NCI-H1092 (cell line): Measurements from ENCODE around the gene SIGLEC14.
"Not testable (repeated sequence)": the region's sequence is repeated elsewhere in the genome, so short reads cannot be mapped to it uniquely, and the experiment has no call there.

Experiments used
- DNase-seq: peaks from one replicate; lab custom pipeline; 2025; lab: John Stamatoyannopoulos, UW

The SIGLEC14 gene

DNA sequence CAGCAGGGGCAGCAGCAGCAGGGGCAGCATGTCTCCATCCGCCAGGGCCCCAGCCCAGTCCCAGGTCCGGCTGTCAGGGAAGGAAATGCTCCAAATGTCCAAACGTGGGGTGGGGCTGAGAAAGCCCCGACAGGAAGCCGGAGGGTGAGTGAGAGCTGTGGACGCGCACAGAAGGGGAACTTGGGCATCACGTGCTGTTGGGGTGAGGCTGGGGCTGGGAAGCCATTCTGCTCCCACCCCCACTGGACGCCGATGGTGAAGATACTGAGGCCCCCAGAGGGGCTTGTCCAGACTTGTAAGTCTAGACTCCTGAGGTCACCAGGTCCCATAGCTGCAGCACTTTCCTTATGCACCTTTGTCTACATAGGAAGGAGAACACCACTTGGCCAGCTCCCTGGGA lies at the start of gene SIGLEC14:
Gene SIGLEC14 (minus strand): TSS at position 96 of the 400 bp plus-strand sequence. CDS start 66 bp downstream, at position 30.
- DNase-seq = not testable (repeated sequence)

DNA sequence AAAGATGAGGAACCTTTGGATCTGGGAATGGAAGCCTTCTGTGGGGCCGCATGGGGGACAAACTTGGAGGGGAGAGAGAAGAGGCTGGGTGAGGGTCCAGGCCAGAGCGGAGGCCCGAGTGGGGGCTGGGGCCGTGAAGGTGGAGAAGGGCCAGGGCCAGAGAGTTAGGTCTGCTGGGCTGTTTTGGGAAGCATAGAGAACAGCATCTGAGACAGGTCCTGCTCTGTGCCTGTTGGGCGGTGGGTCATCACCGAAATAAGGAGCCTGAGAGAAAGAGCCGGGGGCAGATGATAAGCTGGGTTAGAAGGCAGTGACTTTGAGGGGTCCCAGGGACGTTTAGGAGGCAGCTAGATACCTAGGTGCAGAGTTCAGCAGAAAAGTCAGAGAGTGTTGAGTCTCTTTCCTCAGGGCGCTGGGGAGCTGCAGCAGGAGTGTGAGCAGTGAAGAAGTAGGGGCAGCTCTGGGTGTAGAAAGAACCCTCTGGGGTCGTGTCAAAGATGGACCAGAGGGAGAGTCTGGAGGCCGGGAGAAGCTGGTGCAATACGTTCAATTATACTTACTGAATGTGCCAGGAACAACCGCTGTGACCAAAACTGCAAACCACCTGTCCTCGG lies 49.2 kb upstream of the SIGLEC14 start:
- DNase-seq = no peak

DNA sequence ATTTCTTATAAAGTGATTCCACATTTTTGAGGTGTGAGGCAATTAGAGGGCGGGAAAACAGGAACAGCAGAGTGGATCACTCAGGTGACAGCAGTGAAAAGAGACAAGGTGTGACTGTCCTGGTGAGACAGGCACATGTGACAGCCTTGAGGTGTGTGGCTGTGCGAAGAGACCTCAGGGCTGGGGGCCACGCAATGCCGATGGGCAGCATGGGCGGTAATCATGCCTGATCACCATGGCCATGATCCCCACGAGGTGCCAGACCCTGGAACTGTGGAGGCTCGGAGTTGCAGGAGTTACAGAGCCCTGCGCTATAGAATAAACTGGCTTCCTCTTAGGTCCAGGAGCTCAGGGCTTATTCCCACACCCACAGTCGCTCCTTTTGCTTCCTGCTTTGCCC lies 48.5 kb upstream of the SIGLEC14 start:
- DNase-seq = no peak

DNA sequence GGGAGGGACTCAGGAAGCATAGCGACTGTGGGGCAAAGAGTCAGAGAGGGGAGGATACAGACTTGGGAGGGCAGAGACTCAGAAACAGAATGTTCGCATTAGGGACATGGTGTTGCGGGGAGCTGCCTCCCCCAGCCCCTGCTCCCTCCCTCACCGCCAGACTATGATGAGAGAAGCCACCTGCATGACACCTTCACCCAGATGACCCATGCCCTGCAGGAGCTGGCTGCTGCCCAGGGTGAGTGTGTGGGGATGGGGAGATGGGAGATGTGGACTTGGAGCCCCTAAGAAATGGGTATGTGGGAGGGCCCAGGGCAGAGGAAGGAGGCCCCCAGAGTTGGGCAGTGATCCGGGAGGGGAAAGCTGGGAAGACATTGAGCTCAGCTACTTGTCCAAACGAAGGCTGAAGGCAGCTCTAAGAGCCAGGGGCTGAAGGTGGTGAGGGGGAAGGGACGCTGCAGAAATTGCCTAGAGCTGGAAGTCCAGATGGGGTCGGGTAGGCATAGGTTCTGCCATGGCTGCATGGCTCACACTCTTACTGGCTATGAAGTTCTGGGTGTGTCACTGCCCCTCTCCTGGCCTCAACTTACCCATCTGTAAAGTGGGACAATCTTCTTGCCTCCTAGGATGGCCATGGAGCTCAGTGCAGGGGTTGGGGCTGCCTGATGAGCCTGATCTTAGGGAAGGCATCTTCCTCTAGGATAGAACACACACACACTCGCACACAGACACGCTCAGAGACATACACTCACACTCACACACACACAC lies 47.9 kb upstream of the SIGLEC14 start:
- DNase-seq = no peak

- DNase-seq = no peak
These were observed 47.2 kb upstream of the SIGLEC14 start for GRCh38 chr19:51693819-51694218.

- DNase-seq = no peak
These were observed 46.6 kb upstream of the SIGLEC14 start, which contains the start of gene SPACA6 for GRCh38 chr19:51693260-51693659. TSS of gene SPACA6 (plus strand) at chr19:51693330. CDS start at chr19:51693527, 197 bp downstream.

GRCh38 chr19:51692468-51692867 lies 45.8 kb upstream of the SIGLEC14 start:
- DNase-seq = no peak

- DNase-seq = no peak
These were observed 45.2 kb upstream of the SIGLEC14 start for GRCh38 chr19:51691584-51692428.

GRCh38 chr19:51691074-51691583 lies 44.5 kb upstream of the SIGLEC14 start:
- DNase-seq = no peak

GRCh38 chr19:51690454-51691073 lies 43.9 kb upstream of the SIGLEC14 start:
- DNase-seq = peak; percentile 54

- DNase-seq = no peak
These were observed 43.3 kb upstream of the SIGLEC14 start for GRCh38 chr19:51689751-51690453.

DNA sequence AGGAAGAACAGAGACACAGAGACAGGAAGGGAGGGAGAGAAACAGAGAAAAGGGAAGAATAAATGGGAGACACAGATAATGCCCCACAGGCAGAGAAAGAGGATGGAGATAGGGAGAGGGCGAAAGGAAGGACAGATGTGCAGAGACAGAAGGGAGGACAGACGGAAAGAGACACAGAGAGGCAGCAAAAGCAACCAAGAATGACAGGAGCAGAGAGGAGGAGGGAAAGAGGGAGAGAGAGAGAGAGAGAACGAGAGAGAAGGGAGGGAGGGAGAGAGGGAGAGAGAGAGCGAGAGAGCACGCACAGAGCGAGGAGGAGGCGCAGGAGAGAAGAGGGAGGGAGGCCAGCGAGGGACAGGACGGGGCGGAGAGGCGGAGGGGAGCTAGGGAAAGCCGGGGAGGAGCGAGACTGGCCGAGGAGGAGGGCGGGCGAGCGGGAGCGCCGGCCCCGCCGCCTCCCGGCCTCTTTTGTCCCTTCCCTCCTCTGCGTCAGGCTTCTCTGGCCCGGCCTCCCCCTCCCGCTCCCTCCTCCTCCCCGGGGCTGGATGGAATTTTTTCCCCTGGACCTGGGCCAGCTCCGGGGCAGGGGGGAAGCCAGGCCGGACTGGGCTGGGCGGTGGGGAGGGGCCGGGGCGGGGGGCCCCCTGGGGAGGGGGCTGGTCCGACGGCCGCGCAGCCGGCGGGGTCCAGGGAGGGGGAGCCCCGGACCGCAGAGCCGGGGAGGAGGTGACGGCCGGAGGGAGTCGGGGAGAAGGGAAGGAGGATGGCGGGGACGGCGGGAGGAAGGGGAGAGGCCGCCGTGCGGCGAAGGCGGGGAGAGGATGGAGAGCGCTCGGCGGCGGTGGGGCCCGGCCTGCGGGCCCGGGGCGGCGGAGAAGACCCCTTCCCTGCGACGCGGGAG lies 42.3 kb upstream of the SIGLEC14 start:
- peak; percentile 75 for DNase-seq

DNA sequence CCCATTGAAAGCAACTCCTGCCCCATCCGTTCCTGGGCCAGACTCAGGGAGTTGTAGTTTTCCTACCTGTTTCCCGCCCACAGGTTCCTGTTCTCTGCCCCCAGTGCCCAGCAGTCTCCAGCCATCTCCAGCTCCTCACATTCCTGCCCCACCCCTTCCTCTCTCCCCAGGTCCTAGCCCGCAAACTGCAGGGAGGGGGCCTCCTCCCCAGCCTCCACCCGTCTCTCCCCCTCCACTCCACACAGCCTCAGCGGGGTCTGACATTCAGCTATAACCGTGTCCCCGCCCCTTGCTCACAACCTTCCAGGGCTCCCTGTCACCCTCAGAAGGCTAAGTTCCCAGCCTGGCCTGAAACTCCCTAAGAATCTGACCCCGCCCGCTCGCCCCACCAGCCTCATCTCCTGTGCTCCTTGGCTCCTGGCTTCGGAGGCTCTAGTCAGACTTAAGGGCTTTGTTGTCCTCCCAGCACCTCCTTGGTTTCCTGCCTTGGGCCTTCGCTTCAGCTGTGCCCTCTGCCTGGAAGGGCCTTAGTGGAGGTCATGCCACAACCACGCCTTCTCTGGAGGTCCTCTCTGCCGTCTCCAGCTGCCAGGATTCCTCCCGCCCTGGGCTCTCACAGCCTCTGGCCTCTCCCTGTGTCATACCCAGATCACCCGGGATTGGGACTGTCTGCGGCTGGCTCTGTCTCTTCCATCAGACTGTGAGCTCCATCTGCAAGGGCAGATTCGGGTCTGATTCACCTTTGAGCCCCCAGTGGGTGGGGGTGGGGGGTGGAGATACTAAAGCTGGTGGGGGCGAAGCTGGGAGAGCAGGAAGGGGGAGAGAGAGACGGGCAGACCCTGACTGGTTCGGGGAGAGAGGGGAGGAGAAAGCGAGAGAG lies 41.4 kb upstream of the SIGLEC14 start:
- DNase-seq = no peak

- no peak for DNase-seq
These were observed 39.5 kb upstream of the SIGLEC14 start for GRCh38 chr19:51686171-51686570.

DNA sequence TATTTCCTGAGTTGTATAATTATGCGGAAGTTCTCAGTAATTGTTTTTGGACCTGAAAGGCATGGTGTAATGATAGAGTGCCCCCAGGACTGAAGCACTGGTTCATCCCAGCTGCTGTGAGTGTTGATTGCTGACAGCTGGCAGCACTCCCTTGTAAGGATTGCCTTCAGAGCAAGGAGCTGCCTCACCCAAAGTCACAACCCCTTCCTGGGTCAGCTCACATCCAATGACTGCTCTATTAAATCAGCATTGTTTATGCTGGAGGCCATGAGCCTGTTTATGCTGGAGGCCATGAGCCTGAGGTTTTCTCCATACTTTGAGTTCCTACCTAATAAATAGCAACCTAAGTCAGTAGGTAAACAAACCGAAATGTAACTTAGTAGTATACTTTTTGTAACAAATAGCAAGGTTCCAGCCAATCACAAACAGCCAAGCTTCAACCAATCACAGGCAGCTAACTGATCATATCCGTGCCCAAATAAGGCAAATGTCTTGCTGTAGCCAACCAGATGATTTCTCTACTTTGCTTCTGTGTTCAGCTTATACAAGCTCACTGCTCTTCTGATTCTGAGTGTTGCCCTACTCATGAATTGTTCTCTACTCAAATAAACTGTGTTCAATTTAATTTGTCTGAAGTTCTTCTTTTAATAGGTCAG lies 34.8 kb upstream of the SIGLEC14 start:
- no peak for DNase-seq

- no peak for DNase-seq
These were observed 33.8 kb upstream of the SIGLEC14 start for GRCh38 chr19:51680474-51680873.

GRCh38 chr19:51676566-51677083 lies 30.0 kb upstream of the SIGLEC14 start:
- no peak for DNase-seq

DNA sequence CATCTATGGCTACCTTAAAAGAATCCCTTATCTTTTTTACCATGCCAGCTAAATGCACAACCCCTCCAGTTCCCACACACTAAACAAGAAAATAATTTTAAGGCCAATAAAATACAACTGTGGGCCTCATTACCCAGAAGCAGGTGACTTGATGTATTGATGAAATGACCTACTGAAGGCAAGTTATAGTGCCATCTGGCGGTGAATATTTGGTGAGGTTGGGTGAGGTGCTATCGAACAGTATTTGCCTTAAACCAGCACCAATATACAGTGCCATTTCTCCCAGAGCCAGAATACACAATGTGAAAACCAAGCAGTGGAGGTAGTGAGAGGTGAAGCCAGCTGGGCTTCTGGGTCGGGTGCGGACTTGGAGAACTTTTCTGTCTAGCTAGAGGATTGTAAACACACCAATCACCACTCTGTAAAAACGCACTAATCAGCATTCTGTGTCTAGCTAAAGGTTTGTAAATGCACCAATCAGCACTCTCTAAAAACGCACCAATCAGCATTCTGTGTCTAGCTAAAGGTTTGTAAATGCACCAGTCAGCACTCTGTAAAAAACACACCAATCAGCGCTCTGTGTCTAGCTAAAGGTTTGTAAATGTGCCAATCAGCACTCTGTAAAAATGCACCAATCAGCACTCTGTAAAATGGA lies 29.4 kb upstream of the SIGLEC14 start:
- not testable (repeated sequence) for DNase-seq
